Gastroesophageal sphincter (tissue), 3 donors: ENCODE results near the gene ST8SIA5.

Experiments used
- CTCF ChIP-seq, 4 experiments: fragments of 200-600 bp in 2 of 4; fragments of 450-650 bp in 2 of 4; sonication (generic) in 1 of 4; IDR thresholded peaks; one replicate each; pipeline ENCODE4 v1.5.1; 2017 to 2019; ENCODE audit warnings: antibody characterized with exemption in 4 of 4, mild to moderate bottlenecking in 2 of 4, moderate library complexity in 2 of 4
- EP300 ChIP-seq: sonication (generic); formaldehyde crosslinking; IDR thresholded peaks from one replicate; pipeline ENCODE4 v1.6.1; 2017; ENCODE audit warnings: antibody characterized with exemption, mild to moderate bottlenecking
- POLR2A ChIP-seq, 2 donors: fragments of 450-650 bp; IDR thresholded peaks; one replicate each; pipeline ENCODE4 v1.6.1; 2017; ENCODE audit warnings: antibody characterized with exemption in 2 of 2, mild to moderate bottlenecking in 2 of 2, moderate library complexity in 1 of 2

GRCh38 chr18:46736135-46736534, 20.7 kb downstream of the ST8SIA5 start:
- TF ChIP-seq CTCF (IDR thresholded peaks at IDR 0.05) (no peak), POLR2A (IDR thresholded peaks at IDR 0.05) (no peak), EP300 (no peak)
